Measurements from ENCODE around the gene CDC42BPB.

The CDC42BPB gene

GRCh38 chr14:103064978-103065377 is 7.6 kb upstream of the CDC42BPB start:
- no peak for DNase-seq (ENCODE audit: low spot score)
- ChIA-PET POLR2A (ENCODE audit: low non-redundant PET) (no interaction called here), CTCF (no interaction called here)
- peak overlapping the region; percentile 99 for H3K27ac ChIP-seq
- no peak for TF ChIP-seq CTCF (conservative IDR thresholded peaks at IDR 0.05; ENCODE audit: low read depth)

GRCh38 chr14:103064436-103064835 is 7.1 kb upstream of the CDC42BPB start:
- ChIA-PET POLR2A (ENCODE audit: low non-redundant PET) (no interaction called here), CTCF (no interaction called here)
- TF ChIP-seq CTCF (conservative IDR thresholded peaks at IDR 0.05; ENCODE audit: low read depth): no peak
- no peak for DNase-seq (ENCODE audit: low spot score)
- H3K27ac ChIP-seq: peak overlapping the region; percentile 99

- peak overlapping the region; percentile 30; the same call in 1 of the 2 replicates for H3K27ac ChIP-seq
- no peak for TF ChIP-seq CTCF (conservative IDR thresholded peaks at IDR 0.05; ENCODE audit: low read depth)
- no peak for DNase-seq (ENCODE audit: low spot score)
- ChIA-PET CTCF (no interaction called here), POLR2A (ENCODE audit: low non-redundant PET) (no interaction called here)
These were observed 4.2 kb upstream of the CDC42BPB start for GRCh38 chr14:103061482-103061976.

- ChIA-PET POLR2A (ENCODE audit: low non-redundant PET) (no interaction called here), CTCF (interaction anchor here (0.6 to 1.5 kb wide), 2 partner anchors 15 to 235 kb away, joined by 3 to 9 read pairs; no protein-coding TSS in a partner anchor)
- peak overlapping the region; percentile 54 for H3K27ac ChIP-seq
- DNase-seq (ENCODE audit: low spot score): no peak
- TF ChIP-seq CTCF (conservative IDR thresholded peaks at IDR 0.05; ENCODE audit: low read depth): no peak
These were observed 2.2 kb upstream of the CDC42BPB start for GRCh38 chr14:103059556-103059955.

GRCh38 chr14:103058164-103059055 is 1.1 kb upstream of the CDC42BPB start:
- ChIA-PET POLR2A (ENCODE audit: low non-redundant PET) (interaction anchor here (0.7 kb wide), 1 partner anchor 11 kb away, joined by 3 read pairs; no protein-coding TSS in a partner anchor), CTCF (interaction anchor here (0.6 to 0.7 kb wide), 2 partner anchors 32 to 220 kb away, joined by 3 read pairs; no protein-coding TSS in a partner anchor)
- peak overlapping the region; percentile 94 for H3K27ac ChIP-seq
- DNase-seq (ENCODE audit: low spot score): no peak
- TF ChIP-seq CTCF (conservative IDR thresholded peaks at IDR 0.05; ENCODE audit: low read depth): no peak

GRCh38 chr14:103057028-103057371 is 349 bp downstream of the CDC42BPB start:
- no peak for DNase-seq (ENCODE audit: low spot score)
- POLR2A ChIA-PET (ENCODE audit: low non-redundant PET): no interaction called here
- H3K27ac ChIP-seq: peak overlapping the region; percentile 94
- TF ChIP-seq CTCF (conservative IDR thresholded peaks at IDR 0.05; ENCODE audit: low read depth): no peak
- CTCF ChIA-PET: interaction anchor here (0.5 kb wide), 1 partner anchor 25 kb away, joined by 5 read pairs; no protein-coding TSS in a partner anchor
